ENCODE measurements around the gene THOC3.
"Not testable (repeated sequence)": the region's sequence is repeated elsewhere in the genome, so short reads cannot be mapped to it uniquely, and the experiment has no call there.

GRCh38 chr5:175958515-175958914, 9.6 kb downstream of the THOC3 start:
- not testable (repeated sequence) for TF ChIP-seq CTCF (conservative IDR thresholded peaks at IDR 0.05; ENCODE audit: low read depth, low read length); EZH2 (IDR thresholded peaks at IDR 0.05; ENCODE audit: borderline replicate concordance, low read depth, low read length, poor library complexity, severe bottlenecking)

Measured in A673 (cell line).